Endodermal cell (in vitro differentiated cells): ENCODE results near the gene LPIN1. TPM values are rescaled to one million over a fixed set of nuclear protein-coding genes. Genes with fewer than 3 reads are reported as not detected.
A peak's percentile ranks its signal among the peaks of the same experiment; 100 is the strongest.
"Not testable (repeated sequence)": the region's sequence is repeated elsewhere in the genome, so short reads cannot be mapped to it uniquely, and the experiment has no call there.

Source experiments
- DNase-seq: peaks from one replicate; pipeline ENCODE4 v3.0.0-alpha.2; 2017
- H3K27ac ChIP-seq: 2 replicates; pipeline ENCODE4 v1.5.1; 2013; ENCODE audit warnings: mild to moderate bottlenecking, low read depth, low read length, moderate library complexity
- H3K27me3 ChIP-seq: 2 replicates; pipeline ENCODE4 v1.6.1; 2013; ENCODE audit warnings: mild to moderate bottlenecking, low read length, moderate library complexity; ENCODE audit not compliant: insufficient read depth, control insufficient read depth, poor library complexity, severe bottlenecking
- H3K36me3 ChIP-seq: 2 replicates; pipeline ENCODE4 v1.7.0; 2013; ENCODE audit warnings: mild to moderate bottlenecking, low read length, moderate library complexity; ENCODE audit not compliant: control insufficient read depth, insufficient read depth
- H3K4me1 ChIP-seq: one replicate; pipeline ENCODE4 v1.7.0; 2013; ENCODE audit warnings: low read length; ENCODE audit not compliant: control insufficient read depth, insufficient read depth
- H3K4me3 ChIP-seq: 2 replicates; pipeline ENCODE4 v1.5.1; 2013; ENCODE audit warnings: mild to moderate bottlenecking, low read length, moderate library complexity
- H3K9ac ChIP-seq: 2 replicates; pipeline ENCODE4 v1.6.1; 2013; ENCODE audit warnings: mild to moderate bottlenecking, low read length, moderate library complexity; ENCODE audit not compliant: poor library complexity, severe bottlenecking; ENCODE audit errors: extremely low read depth
- H3K9me3 ChIP-seq: 2 replicates; pipeline ENCODE4 v1.6.1; 2013; ENCODE audit warnings: mild to moderate bottlenecking, low read length, moderate library complexity; ENCODE audit not compliant: control insufficient read depth
- H3K27ac Mint-ChIP-seq: 2 replicates; pipeline ENCODE4 v1.8.0; 2020; ENCODE audit warnings: mixed read lengths
- H3K27me3 Mint-ChIP-seq: 2 replicates; pipeline ENCODE4 v1.8.0; 2021; ENCODE audit warnings: mild to moderate bottlenecking, mixed read lengths; ENCODE audit not compliant: insufficient read depth
- H3K36me3 Mint-ChIP-seq: 2 replicates; pipeline ENCODE4 v1.8.0; 2020; ENCODE audit warnings: low read depth, mixed read lengths
- H3K4me1 Mint-ChIP-seq: 2 replicates; pipeline ENCODE4 v1.8.0; 2020; ENCODE audit warnings: mixed read lengths
- H3K4me3 Mint-ChIP-seq: 2 replicates; pipeline ENCODE4 v1.8.0; 2020; ENCODE audit warnings: mild to moderate bottlenecking, moderate library complexity, mixed read lengths
- H3K9me3 Mint-ChIP-seq: 2 replicates; pipeline ENCODE4 v1.8.0; 2020; ENCODE audit warnings: mild to moderate bottlenecking, mixed read lengths
- WGBS, 2 experiments: methylation state at CpG; one replicate each; pipeline versions ENCODE4 v1.1.5 to v1.1.7; 2013; ENCODE audit warnings: missing lambda C conversion rate in 2 of 2, mixed read lengths in 1 of 2; ENCODE audit not compliant: insufficient coverage in 1 of 2, insufficient read length in 1 of 2; 5-methylcytosine and 5-hydroxymethylcytosine counted together
- total RNA-seq, 2 donors: library from RNA; stranded (reverse); fragmentation: NEBNext Ultra II Directional in 1 of 2; extraction: Animal tissue kit (Norgen Biotek cat#: 25700) in 1 of 2; gene quantifications; 2 replicates in 1 of 2; 3 replicates in 1 of 2; pipeline ENCODE4 v1.2.1, GENCODE V29; 2021
- TF ChIP-seq, protein P1 (sequence below): fragments of 200-600 bp; sonication (generic); conservative IDR thresholded peaks from 2 replicates; pipeline ENCODE4 v1.5.0; 2021; ENCODE audit warnings: antibody characterized with exemption, mild to moderate bottlenecking

LPIN1 gene
- total RNA-seq, 2 donors from 2014 or later = 23.9 to 24.3 TPM

DNA sequence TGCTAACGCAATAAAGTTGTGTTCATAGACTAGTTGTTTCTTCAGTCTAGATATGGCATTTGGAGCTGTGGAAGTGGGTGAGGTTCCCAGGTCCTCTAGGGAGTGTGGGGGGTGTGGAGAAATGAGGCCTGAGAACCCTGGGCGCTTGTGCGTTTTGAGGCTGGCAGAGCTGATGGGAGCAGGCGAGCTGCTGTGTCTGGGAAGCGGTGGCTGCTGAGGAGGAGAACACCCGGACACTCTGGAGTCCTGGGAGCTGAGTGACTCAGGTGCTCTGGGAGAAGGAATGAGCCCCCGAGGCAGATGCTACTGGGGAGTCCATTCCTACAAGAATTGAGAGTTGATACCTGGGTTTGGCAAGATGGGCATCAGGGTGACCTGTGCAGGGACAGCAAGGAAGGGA lies 67.5 kb downstream of the LPIN1 start:
- H3K9me3 ChIP-seq = no peaks in the 10 kb centered on the region
- WGBS, 2 experiments = 92 to 95% methylated on average over 2 to 7 of the region's 7 CpGs
- no peaks in the 10 kb centered on the region for H3K27me3 ChIP-seq
- Mint-ChIP-seq H3K9me3 (peaks cover 6% of the 10 kb centered on the region), H3K4me3 (no peak overlapping the region), H3K36me3 (peaks cover 57% of the 10 kb centered on the region), H3K27ac (no peak overlapping the region), H3K4me1 (no peaks in the 10 kb centered on the region), H3K27me3 (no peaks in the 10 kb centered on the region)
- DNase-seq = peak; percentile 24
- no peak overlapping the region for H3K27ac ChIP-seq
- H3K4me3 ChIP-seq = no peak overlapping the region
- H3K9ac ChIP-seq = no peak overlapping the region
- no peaks in the 10 kb centered on the region for H3K4me1 ChIP-seq
- TF ChIP-seq, protein P1, sequence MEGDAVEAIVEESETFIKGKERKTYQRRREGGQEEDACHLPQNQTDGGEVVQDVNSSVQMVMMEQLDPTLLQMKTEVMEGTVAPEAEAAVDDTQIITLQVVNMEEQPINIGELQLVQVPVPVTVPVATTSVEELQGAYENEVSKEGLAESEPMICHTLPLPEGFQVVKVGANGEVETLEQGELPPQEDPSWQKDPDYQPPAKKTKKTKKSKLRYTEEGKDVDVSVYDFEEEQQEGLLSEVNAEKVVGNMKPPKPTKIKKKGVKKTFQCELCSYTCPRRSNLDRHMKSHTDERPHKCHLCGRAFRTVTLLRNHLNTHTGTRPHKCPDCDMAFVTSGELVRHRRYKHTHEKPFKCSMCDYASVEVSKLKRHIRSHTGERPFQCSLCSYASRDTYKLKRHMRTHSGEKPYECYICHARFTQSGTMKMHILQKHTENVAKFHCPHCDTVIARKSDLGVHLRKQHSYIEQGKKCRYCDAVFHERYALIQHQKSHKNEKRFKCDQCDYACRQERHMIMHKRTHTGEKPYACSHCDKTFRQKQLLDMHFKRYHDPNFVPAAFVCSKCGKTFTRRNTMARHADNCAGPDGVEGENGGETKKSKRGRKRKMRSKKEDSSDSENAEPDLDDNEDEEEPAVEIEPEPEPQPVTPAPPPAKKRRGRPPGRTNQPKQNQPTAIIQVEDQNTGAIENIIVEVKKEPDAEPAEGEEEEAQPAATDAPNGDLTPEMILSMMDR = no peak
- peaks cover 20% of the 10 kb centered on the region for H3K36me3 ChIP-seq

DNA sequence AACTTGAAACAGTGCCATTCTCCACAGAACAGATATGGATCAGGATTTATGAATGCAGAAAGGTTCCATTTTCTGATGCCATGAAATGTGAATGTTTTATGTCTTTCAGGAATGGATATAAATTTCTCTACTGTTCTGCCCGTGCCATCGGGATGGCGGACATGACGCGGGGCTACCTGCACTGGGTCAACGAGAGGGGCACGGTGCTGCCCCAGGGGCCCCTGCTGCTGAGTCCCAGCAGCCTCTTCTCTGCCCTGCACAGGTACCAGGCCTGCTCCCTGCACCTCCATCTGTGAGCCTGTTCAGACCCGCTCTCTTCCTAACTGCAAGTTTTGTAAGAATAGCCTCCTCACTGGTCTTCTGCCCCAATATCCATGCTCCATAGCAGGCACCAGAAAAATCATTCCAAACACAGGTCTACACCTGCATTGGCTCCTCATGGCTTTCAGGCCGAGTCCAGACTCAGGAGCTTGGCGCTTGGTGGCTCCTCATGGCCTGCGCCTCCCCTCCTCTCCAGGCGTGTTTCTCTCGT lies 68.6 kb downstream of the LPIN1 start:
- no peak overlapping the region for H3K4me3 Mint-ChIP-seq

DNA sequence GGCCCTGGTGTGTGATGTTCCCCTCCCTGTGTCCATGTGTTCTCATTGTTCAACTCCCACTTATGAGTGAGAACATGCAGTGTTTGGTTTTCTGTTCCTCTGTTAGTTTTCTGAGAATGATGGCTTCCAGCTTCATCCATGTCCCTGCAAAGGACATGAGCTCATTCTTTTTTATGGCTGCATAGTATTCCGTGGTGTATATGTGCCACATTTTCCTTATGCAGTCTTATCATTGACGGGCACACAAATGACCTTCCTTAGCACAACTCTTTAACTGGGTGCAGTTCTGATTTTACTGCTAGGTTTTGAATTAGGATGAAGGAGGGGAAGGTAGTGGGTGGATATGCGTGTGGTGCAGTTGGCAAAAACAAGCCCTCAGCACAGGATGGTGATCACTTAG lies 70.5 kb downstream of the LPIN1 start:
- not testable (repeated sequence) for H3K9me3 Mint-ChIP-seq, H3K4me3 Mint-ChIP-seq, H3K27ac ChIP-seq, H3K27me3 Mint-ChIP-seq, H3K9me3 ChIP-seq, H3K27ac Mint-ChIP-seq, H3K9ac ChIP-seq, H3K4me3 ChIP-seq, H3K27me3 ChIP-seq, H3K4me1 Mint-ChIP-seq, H3K4me1 ChIP-seq, DNase-seq
- H3K36me3 ChIP-seq = peaks cover 46% of the 10 kb centered on the region
- 94 to 100% methylated on average over 3 of the region's 3 CpGs for WGBS, 2 experiments
- peaks cover 63% of the 10 kb centered on the region for H3K36me3 Mint-ChIP-seq

More for the DNA sequence above, 68.6 kb downstream of the LPIN1 start:
- no peaks in the 10 kb centered on the region for H3K27me3 ChIP-seq
- H3K27ac ChIP-seq = no peak overlapping the region
- H3K27me3 Mint-ChIP-seq = no peaks in the 10 kb centered on the region
- H3K36me3 ChIP-seq = peaks cover 31% of the 10 kb centered on the region
- no peak overlapping the region for H3K27ac Mint-ChIP-seq
- no peak overlapping the region for H3K9ac ChIP-seq
- H3K4me1 Mint-ChIP-seq = no peaks in the 10 kb centered on the region
- no peak for DNase-seq
- no peak overlapping the region for H3K4me3 ChIP-seq
- peaks cover 6% of the 10 kb centered on the region for H3K9me3 Mint-ChIP-seq
- WGBS, 2 experiments = 92 to 97% methylated on average over 13 of the region's 13 CpGs
- H3K36me3 Mint-ChIP-seq = peaks cover 58% of the 10 kb centered on the region
- TF ChIP-seq, protein P1 = no peak
- no peaks in the 10 kb centered on the region for H3K4me1 ChIP-seq
- no peaks in the 10 kb centered on the region for H3K9me3 ChIP-seq

DNA sequence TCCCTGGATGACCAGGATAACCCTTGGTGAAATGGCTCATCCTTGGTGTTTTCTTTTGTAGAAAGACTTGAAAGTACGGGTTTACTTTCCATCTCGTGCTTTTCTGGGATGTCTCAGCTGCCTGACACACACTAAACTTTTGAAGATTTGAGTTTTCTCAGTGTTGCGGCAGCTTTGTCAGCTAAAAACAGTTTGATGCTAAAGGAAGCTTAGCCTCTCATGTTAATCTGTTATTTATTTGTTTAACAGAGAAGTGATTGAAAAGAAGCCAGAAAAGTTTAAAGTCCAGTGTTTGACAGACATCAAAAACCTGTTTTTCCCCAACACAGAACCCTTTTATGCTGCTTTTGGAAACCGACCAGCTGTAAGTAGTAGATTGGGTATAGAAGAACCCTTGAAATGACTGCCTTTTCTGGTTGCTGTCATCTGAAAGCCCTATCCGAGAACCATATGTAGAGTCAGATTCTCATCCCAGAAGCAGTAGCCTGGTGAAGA lies 72.8 kb downstream of the LPIN1 start:
- 94 to 97% methylated on average over 3 to 5 of the region's 5 CpGs for WGBS, 2 experiments
- Mint-ChIP-seq H3K9me3 (peaks cover 6% of the 10 kb centered on the region), H3K4me1 (no peaks in the 10 kb centered on the region), H3K36me3 (peaks cover 71% of the 10 kb centered on the region), H3K27me3 (no peaks in the 10 kb centered on the region), H3K4me3 (no peak overlapping the region), H3K27ac (no peak overlapping the region)
- no peak overlapping the region for H3K27ac ChIP-seq
- no peak for DNase-seq
- no peaks in the 10 kb centered on the region for H3K4me1 ChIP-seq
- H3K9ac ChIP-seq = no peak overlapping the region
- peaks cover 47% of the 10 kb centered on the region for H3K36me3 ChIP-seq
- H3K27me3 ChIP-seq = no peaks in the 10 kb centered on the region
- H3K4me3 ChIP-seq = no peak overlapping the region
- H3K9me3 ChIP-seq = no peaks in the 10 kb centered on the region
- TF ChIP-seq, protein P1 = no peak
